K562 (cell line): ENCODE measurements around the gene ALG12.

ENCODE experiments used
- ETV6 ChIP-seq, 3 experiments: fragments of 150-350 bp in 1 of 3; sonication (generic) in 1 of 3; formaldehyde crosslinking in 1 of 3; IDR thresholded peaks; 2 replicates each; pipeline versions ENCODE4 v1.6.1 to v1.8.0; 2014 to 2022; ENCODE audit warnings: borderline replicate concordance in 2 of 3, low read depth in 2 of 3, antibody characterized with exemption in 1 of 3, low read length in 1 of 3, mild to moderate bottlenecking in 1 of 3, missing genetic modification reagents in 1 of 3
- EZH2 ChIP-seq: IDR thresholded peaks from 2 replicates; pipeline ENCODE4 v1.6.1; 2012; ENCODE audit warnings: low read depth, mild to moderate bottlenecking, inconsistent platforms, low read length, borderline replicate concordance
- FOXJ3 ChIP-seq: sonication (generic); formaldehyde crosslinking; IDR thresholded peaks from 2 replicates; pipeline ENCODE4 v1.4.0; 2020; ENCODE audit warnings: mild to moderate bottlenecking, missing genetic modification reagents
- FOXK2 ChIP-seq, 2 experiments: fragments of 450-650 bp; IDR thresholded peaks in 1 of 2; conservative IDR thresholded peaks in 1 of 2; 2 replicates each; pipeline ENCODE4 v1.6.1; 2016; ENCODE audit warnings: low read depth in 2 of 2, mild to moderate bottlenecking in 1 of 2
- HOXB6 ChIP-seq: fragments of 250-450 bp; sonication (Bioruptor Pico); IDR thresholded peaks from 2 replicates; pipeline ENCODE4 v1.5.1; 2022; ENCODE audit warnings: mild to moderate bottlenecking, borderline replicate concordance
- KAT2B ChIP-seq: IDR thresholded peaks from one replicate; pipeline ENCODE4 v1.6.1; 2012; ENCODE audit warnings: low read depth, mild to moderate bottlenecking, control low read depth, inconsistent platforms, low read length, moderate library complexity
- MAFG ChIP-seq: fragments of 450-650 bp; conservative IDR thresholded peaks from 2 replicates; pipeline ENCODE4 v1.6.1; 2016; ENCODE audit warnings: missing genetic modification characterization, missing compliant biosample characterization
- POU5F1 ChIP-seq: fragments of 150-350 bp; IDR thresholded peaks from 2 replicates; pipeline ENCODE4 v1.6.1; 2014; ENCODE audit warnings: borderline replicate concordance, low read length, low read depth, mild to moderate bottlenecking; ENCODE audit not compliant: partially characterized antibody
- RAD21 ChIP-seq, 2 experiments: fragments of 250-450 bp in 1 of 2; fragments of 450-650 bp in 1 of 2; sonication (Bioruptor Pico) in 1 of 2; formaldehyde crosslinking in 1 of 2; IDR thresholded peaks in 1 of 2; conservative IDR thresholded peaks in 1 of 2; 2 replicates each; pipeline versions ENCODE4 v1.4.0 to v1.8.0; 2020 to 2022; ENCODE audit warnings: mild to moderate bottlenecking in 2 of 2, moderate library complexity in 1 of 2
- TAF7 ChIP-seq: fragments of 450-650 bp; IDR thresholded peaks from 2 replicates; pipeline ENCODE4 v1.6.1; 2016; ENCODE audit warnings: missing genetic modification characterization, missing compliant biosample characterization
- TF ChIP-seq, protein P1 (sequence below), 3 experiments: IDR thresholded peaks in 2 of 3; conservative IDR thresholded peaks in 1 of 3; 2 replicates each; pipeline ENCODE4 v1.5.1; 2011 to 2012; ENCODE audit warnings: low read length in 3 of 3, mild to moderate bottlenecking in 3 of 3, control low read depth in 2 of 3, improper control_type of control experiment in 1 of 3, inconsistent platforms in 1 of 3, low read depth in 1 of 3, mixed read lengths in 1 of 3, moderate library complexity in 1 of 3; ENCODE audit not compliant: insufficient read depth in 2 of 3

DNA sequence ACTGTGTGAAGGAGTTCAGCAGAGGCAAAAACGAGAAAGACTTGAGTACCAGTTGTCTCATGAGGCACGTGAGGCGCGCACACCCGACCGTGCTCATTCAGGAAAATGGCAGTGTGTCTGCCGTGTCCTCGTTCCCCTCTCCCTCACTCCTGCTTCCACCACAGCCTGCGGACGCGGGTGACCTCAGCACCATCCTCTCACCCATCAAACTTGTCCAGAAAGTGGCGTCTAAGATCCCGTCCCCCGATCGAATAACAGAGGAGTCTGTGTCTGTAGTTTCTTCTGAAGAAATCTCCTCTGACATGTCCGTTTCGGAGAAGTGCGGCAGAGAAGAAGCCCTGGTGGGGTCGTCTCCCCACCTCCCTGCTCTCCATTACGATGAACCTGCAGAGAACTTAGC lies 34.2 kb downstream of the ALG12 start:
- TF ChIP-seq, protein P1, sequence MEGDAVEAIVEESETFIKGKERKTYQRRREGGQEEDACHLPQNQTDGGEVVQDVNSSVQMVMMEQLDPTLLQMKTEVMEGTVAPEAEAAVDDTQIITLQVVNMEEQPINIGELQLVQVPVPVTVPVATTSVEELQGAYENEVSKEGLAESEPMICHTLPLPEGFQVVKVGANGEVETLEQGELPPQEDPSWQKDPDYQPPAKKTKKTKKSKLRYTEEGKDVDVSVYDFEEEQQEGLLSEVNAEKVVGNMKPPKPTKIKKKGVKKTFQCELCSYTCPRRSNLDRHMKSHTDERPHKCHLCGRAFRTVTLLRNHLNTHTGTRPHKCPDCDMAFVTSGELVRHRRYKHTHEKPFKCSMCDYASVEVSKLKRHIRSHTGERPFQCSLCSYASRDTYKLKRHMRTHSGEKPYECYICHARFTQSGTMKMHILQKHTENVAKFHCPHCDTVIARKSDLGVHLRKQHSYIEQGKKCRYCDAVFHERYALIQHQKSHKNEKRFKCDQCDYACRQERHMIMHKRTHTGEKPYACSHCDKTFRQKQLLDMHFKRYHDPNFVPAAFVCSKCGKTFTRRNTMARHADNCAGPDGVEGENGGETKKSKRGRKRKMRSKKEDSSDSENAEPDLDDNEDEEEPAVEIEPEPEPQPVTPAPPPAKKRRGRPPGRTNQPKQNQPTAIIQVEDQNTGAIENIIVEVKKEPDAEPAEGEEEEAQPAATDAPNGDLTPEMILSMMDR (IDR thresholded peaks at IDR 0.05 in 2 of 3, conservative IDR thresholded peaks at IDR 0.05 in 1 of 3; ENCODE audit: insufficient read depth in 2 of 3, low read depth in 1 of 3, low read length in 3 of 3), result no peak
- no peak for TF ChIP-seq MAFG (tag)
- no peak for TF ChIP-seq ETV6 (IDR thresholded peaks at IDR 0.05; ENCODE audit: borderline replicate concordance in 1 of 2, low read depth in 2 of 2, low read length in 1 of 2)
- TF ChIP-seq ETV6 (CRISPR knock-in tag; IDR thresholded peaks at IDR 0.05; ENCODE audit: borderline replicate concordance), result no peak
- no peak for TF ChIP-seq HOXB6 (CRISPR knock-in tag)
- TF ChIP-seq POU5F1, result no peak
- TF ChIP-seq RAD21 (CRISPR knock-in tag; conservative IDR thresholded peaks at IDR 0.05 in 1 of 2, IDR thresholded peaks at IDR 0.05 in 1 of 2), result no peak
- TF ChIP-seq TAF7 (tag), result no peak
- no peak for TF ChIP-seq FOXJ3 (CRISPR knock-in tag)
- no peak for TF ChIP-seq KAT2B
- TF ChIP-seq FOXK2 (conservative IDR thresholded peaks at IDR 0.05 in 1 of 2, IDR thresholded peaks at IDR 0.05 in 1 of 2; ENCODE audit: low read depth in 2 of 2), result no peak
- no peak for TF ChIP-seq EZH2
